ENCODE measurements around the gene GYPC. TPM values are rescaled to one million over a fixed set of nuclear protein-coding genes. Genes with fewer than 3 reads are reported as not detected.

The GYPC gene
- total and polyA plus RNA-seq, 4 experiments from 2014 or later = 78.5 to 165 (median 113) TPM

- no peak for DNase-seq
- peak overlapping the region in 1 of 7 donors; percentile 39 for H3K27ac Mint-ChIP-seq
- H3K4me3 ChIP-seq (ENCODE audit: low read length in 2 of 2) = no peak overlapping the region
- peaks cover 0 to 2% (median 0%) of the 10 kb centered on the region in 8 donors for H3K9me3 Mint-ChIP-seq
- CTCF ChIA-PET (ENCODE audit: partially characterized antibody) = no interaction called here
- no peak overlapping the region for H3K4me3 Mint-ChIP-seq
- intact Hi-C loops (cut with micrococcal nuclease) = no loop called here
- no peaks in the 10 kb centered on the region for H3K36me3 ChIP-seq (ENCODE audit: insufficient read depth, low read length)
- POLR2A ChIA-PET (ENCODE audit: partially characterized antibody) = no interaction called here
- no peaks in the 10 kb centered on the region for H3K27me3 ChIP-seq (ENCODE audit: insufficient read depth, low read length)
- H3K9me3 ChIP-seq (ENCODE audit: control insufficient read depth in 1 of 2, low read length in 2 of 2) = no peaks in the 10 kb centered on the region
- H3K4me1 ChIP-seq (ENCODE audit: insufficient read depth, low read length) = no peaks in the 10 kb centered on the region
- H3K27ac ChIP-seq (ENCODE audit: low read depth, low read length) = no peak overlapping the region
- H3K4me1 Mint-ChIP-seq = peaks cover 0 to 2% (median 0%) of the 10 kb centered on the region in 4 donors
- H3K36me3 Mint-ChIP-seq = peaks cover 0 to 7% of the 10 kb centered on the region in 2 donors
- H3K27me3 Mint-ChIP-seq = peaks cover 1 to 5% of the 10 kb centered on the region in 2 donors
Observed at GRCh38 chr2:126717928-126718327, 62.0 kb downstream of the GYPC start.

DNA sequence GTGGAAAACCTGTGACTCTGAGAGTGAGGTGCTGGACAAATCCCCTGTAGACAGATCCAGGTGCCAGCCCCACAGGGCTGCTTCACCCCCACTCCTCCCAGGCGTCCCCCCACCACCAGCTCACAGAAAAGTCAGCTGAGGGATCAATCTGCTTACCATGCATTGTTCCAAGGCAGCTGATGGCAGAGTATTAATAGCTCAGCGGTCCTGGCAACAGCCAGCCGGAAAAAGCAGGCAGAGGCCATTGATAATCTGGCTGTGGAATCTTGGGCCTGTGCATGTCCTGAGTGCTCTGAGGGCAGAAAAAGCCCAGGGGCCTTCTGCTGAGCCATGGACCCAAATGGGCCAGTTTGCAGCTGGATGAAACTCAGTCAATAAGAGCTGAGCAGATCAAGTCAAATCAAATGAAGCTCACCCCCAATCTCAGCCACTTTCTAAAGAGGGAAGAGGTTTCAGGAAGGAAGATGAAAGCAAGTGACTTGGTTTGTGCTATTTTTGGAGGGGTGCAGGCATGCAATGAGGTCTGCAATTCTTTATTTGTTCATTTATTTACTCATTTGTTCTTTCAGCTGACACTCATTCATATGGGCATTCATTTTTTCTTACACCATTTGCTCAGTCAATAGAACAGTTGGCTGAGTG is 63.4 kb downstream of the GYPC start:
- CTCF ChIA-PET (ENCODE audit: partially characterized antibody) = no interaction called here
- peaks cover 0 to 5% of the 10 kb centered on the region in 2 donors for H3K27me3 Mint-ChIP-seq
- H3K4me1 Mint-ChIP-seq = no peaks in the 10 kb centered on the region
- H3K9me3 Mint-ChIP-seq = peaks cover 0 to 13% (median 7%) of the 10 kb centered on the region in 8 donors
- H3K36me3 Mint-ChIP-seq = peaks cover 0 to 7% of the 10 kb centered on the region in 2 donors
- POLR2A ChIA-PET (ENCODE audit: partially characterized antibody) = no interaction called here
- Histone ChIP-seq H3K4me3 (ENCODE audit: low read length in 2 of 2) (no peak overlapping the region), H3K4me1 (ENCODE audit: insufficient read depth, low read length) (no peaks in the 10 kb centered on the region), H3K27ac (ENCODE audit: low read depth, low read length) (no peak overlapping the region), H3K9me3 (ENCODE audit: control insufficient read depth in 1 of 2, low read length in 2 of 2) (no peaks in the 10 kb centered on the region), H3K27me3 (ENCODE audit: insufficient read depth, low read length) (no peaks in the 10 kb centered on the region), H3K36me3 (ENCODE audit: insufficient read depth, low read length) (no peaks in the 10 kb centered on the region)
- no peak for DNase-seq
- intact Hi-C loops (cut with micrococcal nuclease) = no loop called here
- no peak overlapping the region for H3K27ac Mint-ChIP-seq
- H3K4me3 Mint-ChIP-seq = no peak overlapping the region

DNA sequence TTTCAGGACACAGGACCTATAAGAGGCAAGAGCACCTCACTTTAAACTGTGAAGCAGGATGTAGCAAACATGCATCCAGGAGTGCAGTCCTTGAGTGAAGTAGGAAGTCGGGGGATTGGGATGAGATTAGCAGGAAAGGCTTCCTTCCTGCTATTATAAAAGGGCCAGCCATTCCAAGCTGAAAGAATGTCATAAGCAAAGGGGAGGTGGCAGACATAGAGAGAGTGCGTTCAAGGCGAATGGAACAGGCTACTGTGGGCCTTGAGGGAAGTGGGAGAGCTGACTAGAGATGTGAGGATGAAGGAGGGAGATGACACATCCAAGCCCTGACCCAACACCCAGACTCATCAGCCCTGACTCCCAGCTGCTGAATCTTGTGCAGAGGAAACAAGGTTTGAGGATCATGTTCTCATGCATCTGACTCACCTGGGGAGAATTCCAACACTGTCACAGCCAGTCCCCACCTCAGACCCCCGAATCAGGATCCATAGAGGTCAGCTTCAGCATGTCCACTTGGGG is 63.9 kb downstream of the GYPC start:
- intact Hi-C loops (cut with micrococcal nuclease) = no loop called here
- Mint-ChIP-seq H3K36me3 (peaks cover 0 to 7% of the 10 kb centered on the region in 2 donors), H3K4me1 (no peaks in the 10 kb centered on the region), H3K27ac (no peak overlapping the region), H3K27me3 (peaks cover 0 to 5% of the 10 kb centered on the region in 2 donors), H3K4me3 (no peak overlapping the region), H3K9me3 (peaks cover 0 to 19% (median 12%) of the 10 kb centered on the region in 8 donors)
- DNase-seq = no peak
- no peaks in the 10 kb centered on the region for H3K9me3 ChIP-seq (ENCODE audit: control insufficient read depth in 1 of 2, low read length in 2 of 2)
- H3K36me3 ChIP-seq (ENCODE audit: insufficient read depth, low read length) = no peaks in the 10 kb centered on the region
- H3K4me3 ChIP-seq (ENCODE audit: low read length in 2 of 2) = no peak overlapping the region
- H3K27me3 ChIP-seq (ENCODE audit: insufficient read depth, low read length) = no peaks in the 10 kb centered on the region
- CTCF ChIA-PET (ENCODE audit: partially characterized antibody) = no interaction called here
- H3K4me1 ChIP-seq (ENCODE audit: insufficient read depth, low read length) = no peaks in the 10 kb centered on the region
- POLR2A ChIA-PET (ENCODE audit: partially characterized antibody) = no interaction called here
- H3K27ac ChIP-seq (ENCODE audit: low read depth, low read length) = no peak overlapping the region

DNA sequence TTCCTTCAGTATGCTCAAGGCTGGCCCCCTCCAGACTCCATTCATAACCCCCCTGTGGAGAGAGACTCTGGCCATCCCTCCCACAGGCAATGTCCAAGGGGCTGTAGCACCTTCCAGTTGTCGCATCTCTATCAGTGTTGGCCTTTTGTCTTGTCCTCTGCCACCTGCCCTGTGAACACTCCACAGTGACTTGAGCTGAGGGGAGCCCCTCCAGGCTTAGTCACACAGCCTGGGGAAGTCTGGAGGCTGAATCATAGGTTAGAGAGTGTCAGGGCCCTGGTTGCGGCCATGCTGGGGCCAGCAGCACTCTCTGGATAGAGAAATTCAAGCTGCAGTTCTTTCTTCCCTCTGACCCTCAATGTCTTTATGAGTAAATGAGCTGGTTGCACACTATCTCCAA is 64.7 kb downstream of the GYPC start:
- Histone ChIP-seq H3K36me3 (ENCODE audit: insufficient read depth, low read length) (no peaks in the 10 kb centered on the region), H3K27me3 (ENCODE audit: insufficient read depth, low read length) (no peaks in the 10 kb centered on the region), H3K9me3 (ENCODE audit: control insufficient read depth in 1 of 2, low read length in 2 of 2) (peaks cover 0 to 4% of the 10 kb centered on the region in 2 donors), H3K4me1 (ENCODE audit: insufficient read depth, low read length) (no peaks in the 10 kb centered on the region), H3K27ac (ENCODE audit: low read depth, low read length) (no peak overlapping the region), H3K4me3 (ENCODE audit: low read length in 2 of 2) (no peak overlapping the region)
- Mint-ChIP-seq H3K36me3 (peaks cover 5 to 12% of the 10 kb centered on the region in 2 donors), H3K27me3 (peaks cover 1 to 5% of the 10 kb centered on the region in 2 donors), H3K4me1 (no peaks in the 10 kb centered on the region), H3K4me3 (no peak overlapping the region), H3K9me3 (peaks cover 2 to 26% (median 19%) of the 10 kb centered on the region in 8 donors), H3K27ac (no peak overlapping the region)
- ChIA-PET CTCF (ENCODE audit: partially characterized antibody) (interaction anchor here (1.1 kb wide), 1 partner anchor 192 kb away, joined by 3 read pairs; no protein-coding TSS in a partner anchor), POLR2A (ENCODE audit: partially characterized antibody) (no interaction called here)
- intact Hi-C loops (cut with micrococcal nuclease) = no loop called here
- no peak for DNase-seq

GRCh38 chr2:126722081-126722480 is 66.1 kb downstream of the GYPC start:
- Histone ChIP-seq H3K36me3 (ENCODE audit: insufficient read depth, low read length) (no peaks in the 10 kb centered on the region), H3K4me1 (ENCODE audit: insufficient read depth, low read length) (no peaks in the 10 kb centered on the region), H3K4me3 (ENCODE audit: low read length in 2 of 2) (no peak overlapping the region), H3K27me3 (ENCODE audit: insufficient read depth, low read length) (no peaks in the 10 kb centered on the region), H3K9me3 (ENCODE audit: control insufficient read depth in 1 of 2, low read length in 2 of 2) (peaks cover 0 to 4% of the 10 kb centered on the region in 2 donors), H3K27ac (ENCODE audit: low read depth, low read length) (no peak overlapping the region)
- no peak for DNase-seq
- CTCF ChIA-PET (ENCODE audit: partially characterized antibody) = no interaction called here
- Mint-ChIP-seq H3K4me1 (no peaks in the 10 kb centered on the region), H3K4me3 (no peak overlapping the region), H3K27me3 (peaks cover 2 to 5% of the 10 kb centered on the region in 2 donors), H3K36me3 (peaks cover 7 to 12% of the 10 kb centered on the region in 2 donors), H3K9me3 (peaks cover 4 to 37% (median 25%) of the 10 kb centered on the region in 8 donors), H3K27ac (no peak overlapping the region)
- intact Hi-C loops (cut with micrococcal nuclease) = no loop called here
- POLR2A ChIA-PET (ENCODE audit: partially characterized antibody) = no interaction called here

DNA sequence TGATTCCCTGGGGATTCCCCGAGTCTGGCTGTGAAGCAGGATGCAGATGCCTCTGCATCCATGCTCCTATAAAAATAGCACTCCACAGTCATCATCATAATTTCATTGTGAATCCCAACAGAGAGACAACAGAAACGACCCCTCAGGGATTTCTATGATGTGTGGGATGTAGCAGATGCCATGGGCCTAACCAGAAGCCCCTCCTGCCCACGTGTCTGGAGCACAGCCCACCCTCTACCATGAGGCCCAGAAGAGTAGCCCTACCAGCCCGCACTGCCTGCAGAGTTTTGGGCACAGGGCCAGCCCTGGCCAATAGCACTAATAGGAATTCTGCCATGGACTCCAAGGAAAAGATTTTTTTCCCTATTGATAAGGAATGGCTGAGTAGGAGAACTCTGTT is 66.6 kb downstream of the GYPC start:
- peaks cover 2 to 5% of the 10 kb centered on the region in 2 donors for H3K27me3 Mint-ChIP-seq
- no peak overlapping the region for H3K4me3 Mint-ChIP-seq
- peaks cover 0 to 4% of the 10 kb centered on the region in 2 donors for H3K9me3 ChIP-seq (ENCODE audit: control insufficient read depth in 1 of 2, low read length in 2 of 2)
- H3K4me3 ChIP-seq (ENCODE audit: low read length in 2 of 2) = no peak overlapping the region
- ChIA-PET POLR2A (ENCODE audit: partially characterized antibody) (no interaction called here), CTCF (ENCODE audit: partially characterized antibody) (no interaction called here)
- intact Hi-C loops (cut with micrococcal nuclease) = no loop called here
- H3K27me3 ChIP-seq (ENCODE audit: insufficient read depth, low read length) = no peaks in the 10 kb centered on the region
- peaks cover 7 to 12% of the 10 kb centered on the region in 2 donors for H3K36me3 Mint-ChIP-seq
- H3K4me1 ChIP-seq (ENCODE audit: insufficient read depth, low read length) = no peaks in the 10 kb centered on the region
- no peak for DNase-seq
- no peaks in the 10 kb centered on the region for H3K36me3 ChIP-seq (ENCODE audit: insufficient read depth, low read length)
- H3K27ac Mint-ChIP-seq = no peak overlapping the region
- no peak overlapping the region for H3K27ac ChIP-seq (ENCODE audit: low read depth, low read length)
- H3K9me3 Mint-ChIP-seq = peaks cover 4 to 37% (median 25%) of the 10 kb centered on the region in 8 donors
- no peaks in the 10 kb centered on the region for H3K4me1 Mint-ChIP-seq

DNA sequence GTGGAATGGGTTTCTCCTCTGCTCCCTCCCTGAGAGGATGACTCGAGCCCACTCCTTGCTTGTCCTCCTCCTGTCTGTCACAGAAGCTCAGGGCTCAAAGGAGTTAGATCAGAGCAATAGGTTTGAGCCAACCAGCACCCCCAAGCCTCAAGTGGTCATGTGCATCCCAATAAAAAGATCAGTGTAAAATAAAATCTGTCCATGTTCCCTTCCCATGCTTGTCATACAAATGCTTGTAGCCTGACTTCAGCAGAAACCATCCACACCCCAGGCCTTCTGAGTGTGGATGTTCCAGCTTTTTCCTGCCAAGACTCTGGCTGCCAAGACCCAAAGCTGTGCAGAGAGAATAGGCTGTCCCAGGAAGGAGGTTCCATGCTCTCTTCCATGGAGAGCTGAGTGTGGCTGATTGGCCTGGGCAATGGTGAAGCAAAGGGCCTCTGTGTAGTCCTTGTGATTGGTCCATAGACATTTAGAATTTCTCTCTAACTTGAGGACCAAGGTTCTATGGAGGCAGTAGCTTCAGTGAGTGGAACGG is 67.4 kb downstream of the GYPC start:
- Mint-ChIP-seq H3K4me1 (no peaks in the 10 kb centered on the region), H3K27me3 (peaks cover 2 to 5% of the 10 kb centered on the region in 2 donors), H3K36me3 (peaks cover 7 to 12% of the 10 kb centered on the region in 2 donors), H3K4me3 (no peak overlapping the region), H3K27ac (no peak overlapping the region), H3K9me3 (peaks cover 4 to 37% (median 25%) of the 10 kb centered on the region in 8 donors)
- no peaks in the 10 kb centered on the region for H3K27me3 ChIP-seq (ENCODE audit: insufficient read depth, low read length)
- DNase-seq = no peak
- ChIA-PET POLR2A (ENCODE audit: partially characterized antibody) (no interaction called here), CTCF (ENCODE audit: partially characterized antibody) (interaction anchor here (2.0 kb wide), 1 partner anchor 195 kb away, joined by 6 read pairs; no protein-coding TSS in a partner anchor)
- no peak overlapping the region for H3K27ac ChIP-seq (ENCODE audit: low read depth, low read length)
- H3K9me3 ChIP-seq (ENCODE audit: control insufficient read depth in 1 of 2, low read length in 2 of 2) = peaks cover 0 to 4% of the 10 kb centered on the region in 2 donors
- no peak overlapping the region for H3K4me3 ChIP-seq (ENCODE audit: low read length in 2 of 2)
- intact Hi-C loops (cut with micrococcal nuclease) = no loop called here
- no peaks in the 10 kb centered on the region for H3K4me1 ChIP-seq (ENCODE audit: insufficient read depth, low read length)
- no peaks in the 10 kb centered on the region for H3K36me3 ChIP-seq (ENCODE audit: insufficient read depth, low read length)

Data from CD4-positive, alpha-beta memory T cell (primary cell).